ENCODE measurements around the gene CD47. TPM values are rescaled to one million over a fixed set of nuclear protein-coding genes. Genes with fewer than 3 reads are reported as not detected.

CD47 gene
- polyA plus RNA-seq, 3 donors: 52.3 to 203 (median 173) TPM

DNA sequence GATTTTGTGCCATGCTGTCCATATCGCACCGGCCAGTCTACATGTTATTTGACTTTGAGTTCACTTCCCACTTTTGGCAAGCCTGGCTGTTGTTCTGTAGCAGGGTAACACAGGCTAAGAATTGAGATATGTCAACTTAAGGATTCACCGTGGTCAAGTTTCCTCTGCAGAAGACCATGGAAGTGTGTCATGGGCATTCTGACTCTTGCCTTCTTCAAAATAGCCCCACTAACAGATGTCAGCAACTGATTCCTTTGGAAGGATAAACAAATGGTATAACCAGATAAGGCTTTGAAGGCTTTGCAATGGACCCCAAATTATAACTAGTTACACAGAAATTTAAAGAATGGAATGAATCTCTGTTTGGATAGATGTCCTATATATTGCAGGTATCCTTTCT, 20.1 kb upstream of the CD47 start:
- no peaks in the 10 kb centered on the region for H3K4me1 Mint-ChIP-seq
- TF ChIP-seq, protein P1, sequence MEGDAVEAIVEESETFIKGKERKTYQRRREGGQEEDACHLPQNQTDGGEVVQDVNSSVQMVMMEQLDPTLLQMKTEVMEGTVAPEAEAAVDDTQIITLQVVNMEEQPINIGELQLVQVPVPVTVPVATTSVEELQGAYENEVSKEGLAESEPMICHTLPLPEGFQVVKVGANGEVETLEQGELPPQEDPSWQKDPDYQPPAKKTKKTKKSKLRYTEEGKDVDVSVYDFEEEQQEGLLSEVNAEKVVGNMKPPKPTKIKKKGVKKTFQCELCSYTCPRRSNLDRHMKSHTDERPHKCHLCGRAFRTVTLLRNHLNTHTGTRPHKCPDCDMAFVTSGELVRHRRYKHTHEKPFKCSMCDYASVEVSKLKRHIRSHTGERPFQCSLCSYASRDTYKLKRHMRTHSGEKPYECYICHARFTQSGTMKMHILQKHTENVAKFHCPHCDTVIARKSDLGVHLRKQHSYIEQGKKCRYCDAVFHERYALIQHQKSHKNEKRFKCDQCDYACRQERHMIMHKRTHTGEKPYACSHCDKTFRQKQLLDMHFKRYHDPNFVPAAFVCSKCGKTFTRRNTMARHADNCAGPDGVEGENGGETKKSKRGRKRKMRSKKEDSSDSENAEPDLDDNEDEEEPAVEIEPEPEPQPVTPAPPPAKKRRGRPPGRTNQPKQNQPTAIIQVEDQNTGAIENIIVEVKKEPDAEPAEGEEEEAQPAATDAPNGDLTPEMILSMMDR (IDR thresholded peaks at IDR 0.05): no peak
- no peak for DNase-seq
- H3K36me3 ChIP-seq (replicated peaks in 1 of 2; ENCODE audit: control insufficient read depth in 1 of 2, insufficient read depth in 2 of 2, low read length in 2 of 2): no peaks in the 10 kb centered on the region
- no peaks in the 10 kb centered on the region for H4K20me1 ChIP-seq (ENCODE audit: insufficient read depth, low read length)
- no peaks in the 10 kb centered on the region for H3K9me3 ChIP-seq (replicated peaks in 1 of 2; ENCODE audit: control insufficient read depth in 1 of 2, insufficient read depth in 1 of 2, low read length in 2 of 2)
- H3K9me3 Mint-ChIP-seq: peaks cover 0 to 1% (median 0%) of the 10 kb centered on the region in 7 donors
- no peak overlapping the region for H3K4me3 ChIP-seq (replicated peaks in 1 of 3; ENCODE audit: low read depth in 2 of 3, low read length in 3 of 3)
- no peaks in the 10 kb centered on the region for H3K79me2 ChIP-seq (ENCODE audit: insufficient read depth, low read length)
- intact Hi-C loops (cut with micrococcal nuclease): no loop called here
- WGBS (ENCODE audit: insufficient coverage): 100% methylated on average over 2 of the region's 3 CpGs
- H3K36me3 Mint-ChIP-seq: no peaks in the 10 kb centered on the region
- H3K4me3 Mint-ChIP-seq: no peak overlapping the region
- no peak overlapping the region for H3K9ac ChIP-seq (ENCODE audit: insufficient read depth, low read length, poor library complexity, severe bottlenecking)
- H3K4me1 ChIP-seq (ENCODE audit: control insufficient read depth in 1 of 2, insufficient read depth in 2 of 2, low read length in 2 of 2): no peaks in the 10 kb centered on the region
- no peak overlapping the region for H3K4me2 ChIP-seq (replicated peaks; ENCODE audit: extremely low read depth, low read length, poor library complexity, severe bottlenecking)
- no peak overlapping the region for H3K27ac ChIP-seq (ENCODE audit: low read depth in 1 of 2, low read length in 2 of 2)
- no peaks in the 10 kb centered on the region for H3K27me3 ChIP-seq (ENCODE audit: control insufficient read depth in 2 of 2, insufficient read depth in 2 of 2, low read length in 2 of 2)
- no peak overlapping the region for H2AFZ ChIP-seq (ENCODE audit: insufficient read depth, low read depth, low read length, poor library complexity, severe bottlenecking)
- H3K27ac Mint-ChIP-seq: no peak overlapping the region
- H3K27me3 Mint-ChIP-seq (ENCODE audit: low read depth in 3 of 3): peaks cover 0 to 2% (median 0%) of the 10 kb centered on the region in 3 donors

DNA sequence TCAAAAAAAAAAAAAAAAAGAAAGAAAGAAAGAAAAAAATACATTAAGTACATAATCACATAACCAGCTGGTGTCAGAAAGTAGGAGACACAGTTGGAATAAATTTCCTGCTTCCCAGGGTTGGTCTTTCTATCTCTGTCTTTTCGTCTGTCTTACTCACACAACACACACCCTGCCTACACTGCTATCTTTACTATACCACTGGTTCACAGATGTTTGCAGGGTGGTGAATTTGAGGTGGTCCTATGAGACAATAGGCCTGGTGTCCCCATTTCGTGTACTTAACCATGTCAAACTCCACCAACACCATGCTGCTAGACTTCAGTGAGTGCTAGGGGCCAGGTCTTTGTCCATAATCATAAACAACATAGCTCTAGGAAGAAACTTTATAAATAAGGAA, 17.6 kb upstream of the CD47 start:
- no peak overlapping the region for H3K27ac ChIP-seq (ENCODE audit: low read depth in 1 of 2, low read length in 2 of 2)
- no peaks in the 10 kb centered on the region for H4K20me1 ChIP-seq (ENCODE audit: insufficient read depth, low read length)
- no peaks in the 10 kb centered on the region for H3K9me3 ChIP-seq (replicated peaks in 1 of 2; ENCODE audit: control insufficient read depth in 1 of 2, insufficient read depth in 1 of 2, low read length in 2 of 2)
- H3K27ac Mint-ChIP-seq: no peak overlapping the region
- H3K27me3 Mint-ChIP-seq (ENCODE audit: low read depth in 3 of 3): peaks cover 0 to 3% (median 2%) of the 10 kb centered on the region in 3 donors
- no peaks in the 10 kb centered on the region for H3K36me3 ChIP-seq (replicated peaks in 1 of 2; ENCODE audit: control insufficient read depth in 1 of 2, insufficient read depth in 2 of 2, low read length in 2 of 2)
- H3K4me1 Mint-ChIP-seq: no peaks in the 10 kb centered on the region
- H2AFZ ChIP-seq (ENCODE audit: insufficient read depth, low read depth, low read length, poor library complexity, severe bottlenecking): no peak overlapping the region
- TF ChIP-seq, protein P1 (IDR thresholded peaks at IDR 0.05): no peak
- H3K4me1 ChIP-seq (ENCODE audit: control insufficient read depth in 1 of 2, insufficient read depth in 2 of 2, low read length in 2 of 2): no peaks in the 10 kb centered on the region
- intact Hi-C loops (cut with micrococcal nuclease): no loop called here
- H3K4me3 ChIP-seq (replicated peaks in 1 of 3; ENCODE audit: low read depth in 2 of 3, low read length in 3 of 3): no peak overlapping the region
- H3K36me3 Mint-ChIP-seq: no peaks in the 10 kb centered on the region
- no peak overlapping the region for H3K4me2 ChIP-seq (replicated peaks; ENCODE audit: extremely low read depth, low read length, poor library complexity, severe bottlenecking)
- no peak overlapping the region for H3K4me3 Mint-ChIP-seq
- peaks cover 0 to 1% (median 0%) of the 10 kb centered on the region in 7 donors for H3K9me3 Mint-ChIP-seq
- H3K79me2 ChIP-seq (ENCODE audit: insufficient read depth, low read length): no peaks in the 10 kb centered on the region
- no peak for DNase-seq
- H3K9ac ChIP-seq (ENCODE audit: insufficient read depth, low read length, poor library complexity, severe bottlenecking): no peak overlapping the region
- no peaks in the 10 kb centered on the region for H3K27me3 ChIP-seq (ENCODE audit: control insufficient read depth in 2 of 2, insufficient read depth in 2 of 2, low read length in 2 of 2)
- no CpG with 5 or more reads among the region's 2 CpGs for whole genome bisulfite sequencing (ENCODE audit: insufficient coverage)
